HEK293T (cell line): ENCODE measurements around the gene TP63.

Experiments
- BHLHE40 ChIP-seq: fragments of 450-650 bp; IDR thresholded peaks from 2 replicates; pipeline ENCODE4 v1.6.1; 2016; ENCODE audit warnings: mild to moderate bottlenecking, moderate library complexity, borderline replicate concordance
- CTBP1 ChIP-seq: fragments of 450-650 bp; IDR thresholded peaks from 2 replicates; pipeline ENCODE4 v1.6.1; 2016; ENCODE audit warnings: borderline replicate concordance
- FOXA1 ChIP-seq: fragments of 450-650 bp; IDR thresholded peaks from 2 replicates; pipeline ENCODE4 v1.6.1; 2016; ENCODE audit warnings: mild to moderate bottlenecking
- L3MBTL2 ChIP-seq: fragments of 450-650 bp; conservative IDR thresholded peaks from 2 replicates; pipeline ENCODE4 v1.6.1; 2016; ENCODE audit warnings: mild to moderate bottlenecking
- SP1 ChIP-seq: fragments of 450-650 bp; IDR thresholded peaks from 2 replicates; pipeline ENCODE4 v1.6.1; 2017
- SUZ12 ChIP-seq: fragments of 450-650 bp; IDR thresholded peaks from 2 replicates; pipeline ENCODE4 v1.6.1; 2016; ENCODE audit warnings: mild to moderate bottlenecking
- TARDBP ChIP-seq: fragments of 450-650 bp; IDR thresholded peaks from 2 replicates; pipeline ENCODE4 v1.6.1; 2016
- ZNF384 ChIP-seq: fragments of 450-650 bp; IDR thresholded peaks from 2 replicates; pipeline ENCODE4 v1.6.1; 2016

GRCh38 chr3:189588475-189589178, 42.6 kb upstream of the TP63 start:
- TF ChIP-seq SP1 (no peak), TARDBP (no peak), BHLHE40 (no peak), FOXA1 (no peak), SUZ12 (no peak), L3MBTL2 (no peak), CTBP1 (no peak), ZNF384 (no peak)
